ENCODE results near the gene MGAT5.
"Not testable (repeated sequence)": the region's sequence is repeated elsewhere in the genome, so short reads cannot be mapped to it uniquely, and the experiment has no call there.

The MGAT5 gene

GRCh38 chr2:134469516-134470115 lies 215.7 kb downstream of the MGAT5 start:
- DNase-seq (ENCODE audit: low read depth in 2 of 2) = no peak
- no peak overlapping the region for H3K4me3 ChIP-seq (replicated peaks in 1 of 2; ENCODE audit: low read depth in 2 of 2, low read length in 2 of 2)
- TF ChIP-seq CTCF (IDR thresholded peaks at IDR 0.05; ENCODE audit: low read depth, low read length) = no peak

GRCh38 chr2:134470561-134471168 lies 216.8 kb downstream of the MGAT5 start:
- no peak overlapping the region for H3K4me3 ChIP-seq (replicated peaks in 1 of 2; ENCODE audit: low read depth in 2 of 2, low read length in 2 of 2)
- no peak for DNase-seq (ENCODE audit: low read depth in 2 of 2)
- TF ChIP-seq CTCF (IDR thresholded peaks at IDR 0.05; ENCODE audit: low read depth, low read length) = no peak

- DNase-seq (ENCODE audit: low read depth in 2 of 2); H3K4me3 ChIP-seq (replicated peaks in 1 of 2; ENCODE audit: low read depth in 2 of 2, low read length in 2 of 2): not testable (repeated sequence)
Observed at GRCh38 chr2:134476982-134477381, 223.1 kb downstream of the MGAT5 start.

- H3K4me3 ChIP-seq (replicated peaks in 1 of 2; ENCODE audit: low read depth in 2 of 2, low read length in 2 of 2) = no peak overlapping the region
- no peak for DNase-seq (ENCODE audit: low read depth in 2 of 2)
- TF ChIP-seq CTCF (IDR thresholded peaks at IDR 0.05; ENCODE audit: low read depth, low read length) = no peak
Observed at GRCh38 chr2:134479696-134480330, 225.9 kb downstream of the MGAT5 start.

- DNase-seq (ENCODE audit: low read depth in 2 of 2) = no peak
- H3K4me3 ChIP-seq (replicated peaks in 1 of 2; ENCODE audit: low read depth in 2 of 2, low read length in 2 of 2) = no peak overlapping the region
- TF ChIP-seq CTCF (IDR thresholded peaks at IDR 0.05; ENCODE audit: low read depth, low read length) = no peak
Observed at GRCh38 chr2:134482131-134482723, 228.4 kb downstream of the MGAT5 start.

- H3K4me3 ChIP-seq (replicated peaks in 1 of 2; ENCODE audit: low read depth in 2 of 2, low read length in 2 of 2) = no peak overlapping the region
- no peak for DNase-seq (ENCODE audit: low read depth in 2 of 2)
- no peak for TF ChIP-seq CTCF (IDR thresholded peaks at IDR 0.05; ENCODE audit: low read depth, low read length)
Observed at GRCh38 chr2:134482766-134483340, 229.0 kb downstream of the MGAT5 start.

All from cardiac fibroblast (primary cell).